PFSK-1 (cell line): ENCODE results near the gene ZDHHC4.

Source experiments
- FOXP2 ChIP-seq: optimal IDR thresholded peaks from 2 replicates; pipeline ENCODE3; 2011; ENCODE audit warnings: borderline replicate concordance, control low read depth, inconsistent platforms; ENCODE audit not compliant: insufficient read depth; ENCODE audit errors: extremely low read length, extremely low read depth
- POLR2AphosphoS5 ChIP-seq: IDR thresholded peaks from 2 replicates; pipeline ENCODE4 v1.6.1; 2012; ENCODE audit warnings: low read depth, mild to moderate bottlenecking, control low read depth, low read length, moderate library complexity
- SIN3A ChIP-seq: IDR thresholded peaks from 2 replicates; pipeline ENCODE4 v1.6.1; 2012; ENCODE audit warnings: mild to moderate bottlenecking, low read length, moderate library complexity, borderline replicate concordance; ENCODE audit not compliant: insufficient read depth
- TAF1 ChIP-seq: IDR thresholded peaks from 2 replicates; pipeline ENCODE4 v1.6.1; 2012; ENCODE audit warnings: low read length, control low read depth, borderline replicate concordance; ENCODE audit not compliant: insufficient read depth
- TF ChIP-seq, protein P1 (sequence below), 2 experiments: IDR thresholded peaks; 2 replicates each; pipeline versions ENCODE4 v1.6.1 to v1.8.0; 2011 to 2012; ENCODE audit warnings: low read depth in 2 of 2, low read length in 2 of 2, control low read depth in 1 of 2, inconsistent platforms in 1 of 2, mild to moderate bottlenecking in 1 of 2, moderate library complexity in 1 of 2; ENCODE audit not compliant: insufficient read depth in 1 of 2

Gene ZDHHC4

DNA sequence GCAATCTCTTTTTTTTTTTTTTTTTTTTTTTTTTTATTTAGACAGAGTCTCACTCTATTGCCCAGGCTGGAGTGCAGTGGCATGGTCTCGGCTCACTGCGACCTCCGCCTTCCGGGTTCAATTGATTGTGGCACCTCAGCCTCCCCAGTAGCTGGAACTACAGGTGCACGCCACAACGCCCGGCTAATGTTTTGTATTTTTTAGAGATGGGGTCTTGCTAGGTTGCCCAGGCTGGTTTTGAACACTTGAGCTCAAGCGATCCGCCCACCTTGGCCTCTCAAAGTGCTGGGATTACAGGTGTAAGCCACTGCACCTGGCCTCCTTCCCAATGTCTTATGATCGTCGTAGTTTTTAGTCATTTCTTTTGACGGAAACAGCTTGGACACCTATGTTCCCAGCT lies 31.5 kb downstream of the ZDHHC4 start:
- TF ChIP-seq POLR2AphosphoS5 (no peak), FOXP2 (no peak), SIN3A (no peak), TAF1 (no peak)
- TF ChIP-seq, protein P1, sequence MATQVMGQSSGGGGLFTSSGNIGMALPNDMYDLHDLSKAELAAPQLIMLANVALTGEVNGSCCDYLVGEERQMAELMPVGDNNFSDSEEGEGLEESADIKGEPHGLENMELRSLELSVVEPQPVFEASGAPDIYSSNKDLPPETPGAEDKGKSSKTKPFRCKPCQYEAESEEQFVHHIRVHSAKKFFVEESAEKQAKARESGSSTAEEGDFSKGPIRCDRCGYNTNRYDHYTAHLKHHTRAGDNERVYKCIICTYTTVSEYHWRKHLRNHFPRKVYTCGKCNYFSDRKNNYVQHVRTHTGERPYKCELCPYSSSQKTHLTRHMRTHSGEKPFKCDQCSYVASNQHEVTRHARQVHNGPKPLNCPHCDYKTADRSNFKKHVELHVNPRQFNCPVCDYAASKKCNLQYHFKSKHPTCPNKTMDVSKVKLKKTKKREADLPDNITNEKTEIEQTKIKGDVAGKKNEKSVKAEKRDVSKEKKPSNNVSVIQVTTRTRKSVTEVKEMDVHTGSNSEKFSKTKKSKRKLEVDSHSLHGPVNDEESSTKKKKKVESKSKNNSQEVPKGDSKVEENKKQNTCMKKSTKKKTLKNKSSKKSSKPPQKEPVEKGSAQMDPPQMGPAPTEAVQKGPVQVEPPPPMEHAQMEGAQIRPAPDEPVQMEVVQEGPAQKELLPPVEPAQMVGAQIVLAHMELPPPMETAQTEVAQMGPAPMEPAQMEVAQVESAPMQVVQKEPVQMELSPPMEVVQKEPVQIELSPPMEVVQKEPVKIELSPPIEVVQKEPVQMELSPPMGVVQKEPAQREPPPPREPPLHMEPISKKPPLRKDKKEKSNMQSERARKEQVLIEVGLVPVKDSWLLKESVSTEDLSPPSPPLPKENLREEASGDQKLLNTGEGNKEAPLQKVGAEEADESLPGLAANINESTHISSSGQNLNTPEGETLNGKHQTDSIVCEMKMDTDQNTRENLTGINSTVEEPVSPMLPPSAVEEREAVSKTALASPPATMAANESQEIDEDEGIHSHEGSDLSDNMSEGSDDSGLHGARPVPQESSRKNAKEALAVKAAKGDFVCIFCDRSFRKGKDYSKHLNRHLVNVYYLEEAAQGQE (IDR thresholded peaks at IDR 0.05; ENCODE audit: insufficient read depth in 1 of 2, low read depth in 2 of 2, low read length in 2 of 2): no peak

DNA sequence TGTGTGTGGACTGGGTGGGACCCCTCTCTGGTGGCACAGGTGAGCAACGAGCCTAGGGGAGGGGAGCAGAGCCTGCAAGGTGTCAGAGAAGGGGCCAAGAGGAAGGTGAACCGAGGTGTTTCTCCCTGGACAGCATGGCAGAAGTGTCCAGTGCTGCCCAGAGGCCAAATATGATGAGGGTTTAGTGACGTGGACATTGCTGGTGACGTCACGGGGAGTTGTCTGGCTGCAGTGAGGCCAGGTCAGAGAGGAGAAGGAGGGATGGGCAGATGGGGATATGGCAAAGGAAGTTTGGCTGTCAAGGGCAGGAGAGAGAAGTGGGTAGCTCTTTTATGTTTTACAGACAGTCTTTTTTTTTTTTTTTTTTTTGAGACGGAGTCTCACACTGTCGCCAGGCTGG lies 35.6 kb downstream of the ZDHHC4 start:
- TF ChIP-seq TAF1 (no peak), SIN3A (no peak)
- TF ChIP-seq, protein P1 (IDR thresholded peaks at IDR 0.05; ENCODE audit: insufficient read depth in 1 of 2, low read depth in 2 of 2, low read length in 2 of 2): no peak

DNA sequence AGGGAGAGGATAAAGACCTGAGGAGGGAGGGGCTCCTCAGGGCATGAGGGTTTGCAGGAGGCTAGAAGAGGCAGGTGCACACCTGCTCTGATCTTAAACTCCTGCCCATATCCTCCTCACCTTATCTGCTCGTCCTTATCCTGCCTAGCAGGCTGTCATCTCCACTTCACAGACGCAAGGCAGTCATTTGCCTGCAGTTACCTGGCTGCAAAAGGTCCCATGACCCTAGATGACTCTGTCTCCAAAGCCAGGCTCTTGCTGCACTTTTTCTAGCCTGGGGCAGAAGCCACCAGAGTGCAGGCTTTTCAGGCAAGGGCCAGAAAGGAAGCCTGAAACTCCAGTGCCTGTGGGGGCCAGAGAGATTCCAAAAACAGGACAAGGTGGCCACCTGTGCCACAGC lies 36.5 kb downstream of the ZDHHC4 start:
- TF ChIP-seq POLR2AphosphoS5 (no peak), FOXP2 (no peak), SIN3A (no peak), TAF1 (no peak)
- TF ChIP-seq, protein P1 (IDR thresholded peaks at IDR 0.05; ENCODE audit: insufficient read depth in 1 of 2, low read depth in 2 of 2, low read length in 2 of 2): no peak

DNA sequence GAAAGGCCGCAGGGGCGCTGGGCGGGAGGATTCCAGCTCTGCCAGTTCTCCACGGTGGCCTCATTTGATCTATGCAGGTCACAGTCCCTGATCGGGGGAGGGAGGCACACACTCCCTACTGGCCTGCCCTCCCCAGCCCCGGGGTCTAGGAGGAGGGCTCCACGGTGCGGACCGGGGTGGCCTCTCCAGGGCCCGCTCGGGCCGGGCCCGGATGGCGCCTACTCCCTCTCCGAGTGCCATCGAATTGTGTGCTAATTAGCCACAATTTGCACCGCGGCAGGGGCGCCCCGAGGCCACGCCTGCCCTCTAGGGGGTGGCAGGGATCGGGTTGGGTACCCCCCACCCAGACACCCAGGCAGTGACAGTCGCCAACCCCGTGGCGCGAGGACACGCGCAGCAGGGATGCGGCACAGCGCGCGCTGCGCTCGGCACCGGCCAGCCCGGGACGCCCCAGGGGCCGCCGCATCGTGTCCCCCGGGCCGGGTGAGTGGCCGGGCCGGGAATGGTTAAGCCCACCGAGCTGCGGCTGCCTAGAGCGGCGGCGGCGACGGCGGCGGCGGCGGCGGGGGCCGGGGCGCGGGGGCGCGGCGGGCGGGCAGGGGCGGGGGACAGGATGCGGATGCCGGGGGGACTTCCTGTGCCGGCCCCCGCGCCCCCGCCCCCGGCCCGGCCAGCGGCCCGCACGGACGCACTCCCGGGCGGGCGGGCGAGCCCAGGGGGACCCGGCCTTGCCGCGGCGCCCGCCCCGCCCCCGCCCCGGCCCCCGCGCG lies 37.9 kb downstream of the ZDHHC4 start, which contains the start of gene ZNF853:
TSS of gene ZNF853 (plus strand) at position 658 of the 770 bp plus-strand sequence. CDS start 565 bp downstream, outside the sequence.
- TF ChIP-seq FOXP2 (no peak), TAF1 (no peak), POLR2AphosphoS5 (no peak), SIN3A (no peak)
- TF ChIP-seq, protein P1 (IDR thresholded peaks at IDR 0.05; ENCODE audit: insufficient read depth in 1 of 2, low read depth in 2 of 2, low read length in 2 of 2): no peak
